HCT116 (cell line): Measurements from ENCODE around the gene RPF1. TPM values are rescaled to one million over a fixed set of nuclear protein-coding genes. Genes with fewer than 3 reads are reported as not detected.

Experiments
- ATAC-seq: fragments of 200-7000 bp; cut with Tn5 transposase; 2 replicates; pipeline ENCODE4 v1.9.1; 2020; ENCODE audit warnings: mild to moderate bottlenecking, moderate library complexity
- BruUV-seq: library from RNA; stranded (reverse); fragments of 400-500 nt; replicated peaks from 2 replicates; lab custom pipeline; 2021; lab: Mats Ljungman, UMichigan
- CTCF ChIA-PET: fragments of 300-600 bp; sonication (Branson Sonifier 250); formaldehyde crosslinking; loops from one replicate; lab custom pipeline; 2021; ENCODE audit warnings: antibody characterized with exemption; lab: Charles Lee
- POLR2A ChIA-PET: fragments of 300-600, 350-600 bp; sonication (Branson Sonifier 250); formaldehyde crosslinking; loops from one replicate; lab custom pipeline; 2021; ENCODE audit warnings: antibody characterized with exemption; lab: Charles Lee
- RAD21 ChIA-PET, 2 experiments: fragments of 300-600 bp; sonication (Branson Sonifier 250); formaldehyde crosslinking; loops; one replicate each; lab custom pipeline; 2023; ENCODE audit warnings: low total read pairs in 2 of 2; ENCODE audit not compliant: uncharacterized antibody in 2 of 2, unreplicated experiment in 2 of 2, low non-redundant PET in 1 of 2; lab: Charles Lee
- DNase-seq: peaks from one replicate; pipeline ENCODE4 v3.0.0-alpha.2; 2010; ENCODE audit warnings: low read depth, low spot score
- H2AFZ ChIP-seq: fragments of 200-600 bp; shearing (Covaris generic), sonication (generic); 2 replicates; pipeline ENCODE4 v1.6.1; 2017; ENCODE audit warnings: low read depth, mixed run types, mixed read lengths, antibody characterized with exemption, low read length; ENCODE audit not compliant: poor library complexity, severe bottlenecking
- H3K27ac ChIP-seq: 2 replicates; pipeline ENCODE4 v1.5.1; 2012; ENCODE audit warnings: low read depth, low read length
- H3K27me3 ChIP-seq: fragments of 200-600 bp; sonication (generic); 2 replicates; pipeline ENCODE4 v1.6.1; 2016; ENCODE audit warnings: mixed run types, low read length, mixed read lengths; ENCODE audit not compliant: insufficient read depth
- H3K36me3 ChIP-seq, 2 experiments: fragments of 200-500 bp in 1 of 2; fragments of 200-600 bp in 1 of 2; sonication (Bioruptor generic) in 1 of 2; sonication (generic) in 1 of 2; 2 replicates each; pipeline versions ENCODE4 v1.5.1 to v1.6.1; 2014 to 2016; ENCODE audit warnings: low read length in 2 of 2, inconsistent platforms in 1 of 2, mixed read lengths in 1 of 2, mixed run types in 1 of 2; ENCODE audit not compliant: insufficient read depth in 2 of 2, control insufficient read depth in 1 of 2
- H3K4me1 ChIP-seq, 2 experiments: fragments of 200-600 bp in 1 of 2; sonication (generic) in 1 of 2; 2 replicates each; pipeline versions ENCODE4 v1.5.1 to v1.6.1; 2012 to 2017; ENCODE audit warnings: low read length in 2 of 2, inconsistent platforms in 1 of 2, mild to moderate bottlenecking in 1 of 2, mixed read lengths in 1 of 2, mixed run types in 1 of 2, moderate library complexity in 1 of 2; ENCODE audit not compliant: insufficient read depth in 2 of 2, control insufficient read depth in 1 of 2
- H3K4me2 ChIP-seq: fragments of 200-600 bp; sonication (generic); 2 replicates; pipeline ENCODE4 v1.6.1; 2017; ENCODE audit warnings: mixed run types, low read length, mixed read lengths
- H3K4me3 ChIP-seq, 2 experiments: fragments of 200-600 bp in 1 of 2; sonication (generic) in 1 of 2; replicated peaks in 1 of 2; 2 replicates each; pipeline ENCODE4 v1.5.1; 2011 to 2016; ENCODE audit warnings: low read length in 2 of 2, control low read depth in 1 of 2, low read depth in 1 of 2, mild to moderate bottlenecking in 1 of 2, mixed read lengths in 1 of 2, mixed run types in 1 of 2
- H3K79me2 ChIP-seq: fragments of 200-600 bp; sonication (generic); 2 replicates; pipeline ENCODE4 v1.6.1; 2017; ENCODE audit warnings: mild to moderate bottlenecking, mixed run types, low read length, moderate library complexity, mixed read lengths; ENCODE audit not compliant: insufficient read depth
- H3K9ac ChIP-seq: fragments of 200-600 bp; sonication (generic); 2 replicates; pipeline ENCODE4 v1.6.1; 2016; ENCODE audit warnings: low read length, mixed read lengths
- H3K9me2 ChIP-seq: fragments of 200-600 bp; sonication (generic), shearing (Covaris generic); 2 replicates; pipeline ENCODE4 v1.6.1; 2017; ENCODE audit warnings: mixed run types, mild to moderate bottlenecking, moderate library complexity; ENCODE audit not compliant: insufficient read depth
- H3K9me3 ChIP-seq, 2 experiments: fragments of 200-500 bp in 1 of 2; fragments of 200-600 bp in 1 of 2; sonication (Bioruptor generic) in 1 of 2; sonication (generic) in 1 of 2; 2 replicates each; pipeline ENCODE4 v1.6.1; 2014 to 2017; ENCODE audit warnings: low read length in 2 of 2, mixed read lengths in 2 of 2, inconsistent platforms in 1 of 2, low read depth in 1 of 2, mild to moderate bottlenecking in 1 of 2, mixed run types in 1 of 2, moderate library complexity in 1 of 2; ENCODE audit not compliant: control insufficient read depth in 1 of 2, insufficient read depth in 1 of 2
- H4K20me1 ChIP-seq: fragments of 200-600 bp; sonication (generic), shearing (Covaris generic); 2 replicates; pipeline ENCODE4 v1.6.1; 2017; ENCODE audit warnings: mixed run types, mild to moderate bottlenecking, moderate library complexity; ENCODE audit not compliant: insufficient read depth
- CBX3 ChIP-seq: IDR thresholded peaks from 2 replicates; pipeline ENCODE4 v1.6.1; 2012; ENCODE audit warnings: low read depth
- EGR1 ChIP-seq: IDR thresholded peaks from 2 replicates; pipeline ENCODE4 v1.6.1; 2012; ENCODE audit warnings: low read depth
- ELF1 ChIP-seq: IDR thresholded peaks from 2 replicates; pipeline ENCODE4 v1.6.1; 2012; ENCODE audit warnings: low read depth, borderline replicate concordance
- REST ChIP-seq: IDR thresholded peaks from 2 replicates; pipeline ENCODE4 v1.6.1; 2012; ENCODE audit warnings: low read depth
- SIN3A ChIP-seq: IDR thresholded peaks from 2 replicates; pipeline ENCODE4 v1.6.1; 2012; ENCODE audit warnings: low read depth
- TCF7L2 ChIP-seq: IDR thresholded peaks from 2 replicates; pipeline ENCODE4 v1.7.0; 2011; ENCODE audit warnings: borderline replicate concordance, inconsistent platforms; ENCODE audit not compliant: insufficient read depth, insufficient read length; ENCODE audit errors: extremely low read depth
- YY1 ChIP-seq: IDR thresholded peaks from 2 replicates; pipeline ENCODE4 v1.6.1; 2011; ENCODE audit warnings: low read length, low read depth, moderate library complexity, mild to moderate bottlenecking; ENCODE audit not compliant: insufficient replicate concordance; ENCODE audit errors: extremely low read depth
- intact Hi-C: fragments of 100-400 bp; cut with micrococcal nuclease; formaldehyde crosslinking; loops from 2 replicates; pipeline ENCODE4 v1.10.0; 2022
- total RNA-seq: library from RNA; stranded (reverse); gene quantifications from one replicate; pipeline ENCODE4 v1.2.1, GENCODE V29; 2021; ENCODE audit not compliant: unreplicated experiment

Gene RPF1
- total RNA-seq, 1 experiment from 2014 or later = 86.9 TPM

GRCh38 chr1:84509029-84509428, 30.0 kb downstream of the RPF1 start:
- peaks cover 30% of the 10 kb centered on the region for H3K79me2 ChIP-seq
- no peaks in the 10 kb centered on the region; a peak in 1 of 4 replicates for H3K36me3 ChIP-seq
- no peak overlapping the region for H3K9ac ChIP-seq
- intact Hi-C loops = loop anchor here (5.0 to 10.0 kb wide), 3 partner anchors 96 to 367 kb away; partner anchors contain the start of gene PRKACB
- BruUV-seq = no TSS peak
- H3K9me2 ChIP-seq = no peaks in the 10 kb centered on the region
- no peak for DNase-seq
- peaks cover 0 to 9% of the 10 kb centered on the region in 2 experiments; a peak in 2 of 4 replicates for H3K9me3 ChIP-seq
- no peak for ATAC-seq
- H3K27ac ChIP-seq = no peak overlapping the region
- CTCF ChIA-PET = no interaction called here
- RAD21 ChIA-PET = no interaction called here
- H3K4me3 ChIP-seq = no peak overlapping the region
- H4K20me1 ChIP-seq = 0 out of 2 replicates have a peak, but pooled peaks cover 5% of the 10 kb centered on the region
- no peak overlapping the region for H2AFZ ChIP-seq
- H3K4me2 ChIP-seq = no peak overlapping the region
- H3K27me3 ChIP-seq = no peaks in the 10 kb centered on the region
- TF ChIP-seq REST = no peak
- no peak for TF ChIP-seq CBX3
- TF ChIP-seq TCF7L2 = no peak
- TF ChIP-seq YY1 = no peak
- no peak for TF ChIP-seq SIN3A
- TF ChIP-seq EGR1 = no peak
- no peak for TF ChIP-seq ELF1
- TF ChIP-seq, all 23 proteins: peak for 0
- peaks cover 13 to 19% of the 10 kb centered on the region in 2 experiments for H3K4me1 ChIP-seq
- POLR2A ChIA-PET = no interaction called here
